ENCODE measurements around the gene PRLHR.

DNA sequence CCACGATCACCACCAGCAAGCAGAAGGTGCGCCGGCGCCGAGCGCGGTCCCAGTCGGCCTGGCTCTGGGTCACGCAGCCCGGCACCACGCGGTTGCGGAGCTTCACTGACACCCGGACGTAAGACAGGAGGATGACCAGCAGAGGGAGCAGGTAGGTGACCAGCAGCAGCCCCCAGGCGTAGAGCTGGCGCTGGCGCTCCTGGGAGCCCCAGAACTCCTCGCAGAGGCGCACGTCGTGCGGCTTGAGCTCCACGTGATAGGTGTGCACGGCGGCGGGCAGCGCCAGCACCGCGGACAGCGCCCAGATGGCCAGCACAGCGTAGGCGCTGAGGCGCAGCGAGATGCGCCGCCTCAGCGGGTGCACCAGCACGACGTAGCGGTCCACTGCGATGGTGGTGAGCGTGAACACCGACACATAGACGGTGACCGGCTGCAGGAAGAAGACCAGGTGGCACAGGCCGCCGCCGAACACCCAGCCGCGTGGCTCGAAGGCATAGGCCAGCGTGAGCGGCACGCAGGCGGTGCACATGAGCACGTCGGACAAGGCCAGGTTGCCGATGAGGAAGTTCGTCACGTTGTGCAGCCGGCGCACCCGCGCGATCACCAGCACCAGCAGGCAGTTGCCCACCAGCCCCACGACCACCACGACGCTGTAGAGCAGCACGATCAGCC is 920 bp downstream of the PRLHR start:
- TF ChIP-seq, protein P1, sequence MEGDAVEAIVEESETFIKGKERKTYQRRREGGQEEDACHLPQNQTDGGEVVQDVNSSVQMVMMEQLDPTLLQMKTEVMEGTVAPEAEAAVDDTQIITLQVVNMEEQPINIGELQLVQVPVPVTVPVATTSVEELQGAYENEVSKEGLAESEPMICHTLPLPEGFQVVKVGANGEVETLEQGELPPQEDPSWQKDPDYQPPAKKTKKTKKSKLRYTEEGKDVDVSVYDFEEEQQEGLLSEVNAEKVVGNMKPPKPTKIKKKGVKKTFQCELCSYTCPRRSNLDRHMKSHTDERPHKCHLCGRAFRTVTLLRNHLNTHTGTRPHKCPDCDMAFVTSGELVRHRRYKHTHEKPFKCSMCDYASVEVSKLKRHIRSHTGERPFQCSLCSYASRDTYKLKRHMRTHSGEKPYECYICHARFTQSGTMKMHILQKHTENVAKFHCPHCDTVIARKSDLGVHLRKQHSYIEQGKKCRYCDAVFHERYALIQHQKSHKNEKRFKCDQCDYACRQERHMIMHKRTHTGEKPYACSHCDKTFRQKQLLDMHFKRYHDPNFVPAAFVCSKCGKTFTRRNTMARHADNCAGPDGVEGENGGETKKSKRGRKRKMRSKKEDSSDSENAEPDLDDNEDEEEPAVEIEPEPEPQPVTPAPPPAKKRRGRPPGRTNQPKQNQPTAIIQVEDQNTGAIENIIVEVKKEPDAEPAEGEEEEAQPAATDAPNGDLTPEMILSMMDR (conservative IDR thresholded peaks at IDR 0.05), result no peak; the same call in 1 of the 2 replicates
- no peak for TF ChIP-seq ZFX (IDR thresholded peaks at IDR 0.05)
